Measurements from ENCODE around the gene FAM47E. TPM values are rescaled to one million over a fixed set of nuclear protein-coding genes. Genes with fewer than 3 reads are reported as not detected.

FAM47E gene
- total RNA-seq, 1 donor from 2014 or later = 0.26 TPM

GRCh38 chr4:76305971-76306881 lies 54.7 kb downstream of the FAM47E start, which contains the start of gene STBD1:
Gene STBD1 (plus strand): TSS chr4:76306733. CDS start chr4:76306770, 37 bp downstream.
- FAIRE-seq (no peak), DNase-seq (ENCODE audit: low read depth) (peak; percentile 47)
- no peaks in the 10 kb centered on the region for H3K27me3 ChIP-seq (ENCODE audit: control insufficient read depth, insufficient read depth, low read length)
- H3K4me3 ChIP-seq (ENCODE audit: low read depth, low read length) = peak within 1 kb of the TSS; percentile 53
- H3K36me3 ChIP-seq (ENCODE audit: control insufficient read depth, insufficient read depth, low read length) = no peaks in the 10 kb centered on the region
- no peak for TF ChIP-seq CTCF (IDR thresholded peaks at IDR 0.05; ENCODE audit: insufficient read depth, low read length, severe bottlenecking)

- FAIRE-seq (no peak), DNase-seq (ENCODE audit: low read depth) (peak; percentile 29)
- peak; percentile 50 for TF ChIP-seq CTCF (IDR thresholded peaks at IDR 0.05; ENCODE audit: insufficient read depth, low read length, severe bottlenecking)
- H3K4me3 ChIP-seq (ENCODE audit: low read depth, low read length) = peak overlapping the region; percentile 53
- no peaks in the 10 kb centered on the region for H3K36me3 ChIP-seq (ENCODE audit: control insufficient read depth, insufficient read depth, low read length)
- H3K27me3 ChIP-seq (ENCODE audit: control insufficient read depth, insufficient read depth, low read length) = no peaks in the 10 kb centered on the region
Measured at GRCh38 chr4:76306882-76307659, 55.5 kb downstream of the FAM47E start.

- TF ChIP-seq CTCF (IDR thresholded peaks at IDR 0.05; ENCODE audit: insufficient read depth, low read length, severe bottlenecking) = no peak
- FAIRE-seq (no peak), DNase-seq (ENCODE audit: low read depth) (no peak)
- no peaks in the 10 kb centered on the region for H3K36me3 ChIP-seq (ENCODE audit: control insufficient read depth, insufficient read depth, low read length)
- peak overlapping the region; percentile 53 for H3K4me3 ChIP-seq (ENCODE audit: low read depth, low read length)
- H3K27me3 ChIP-seq (ENCODE audit: control insufficient read depth, insufficient read depth, low read length) = no peaks in the 10 kb centered on the region
Measured at GRCh38 chr4:76307660-76308014, 56.1 kb downstream of the FAM47E start.

- no peaks in the 10 kb centered on the region for H3K27me3 ChIP-seq (ENCODE audit: control insufficient read depth, insufficient read depth, low read length)
- FAIRE-seq (no peak), DNase-seq (ENCODE audit: low read depth) (no peak)
- H3K4me3 ChIP-seq (ENCODE audit: low read depth, low read length) = no peak overlapping the region
- no peaks in the 10 kb centered on the region for H3K36me3 ChIP-seq (ENCODE audit: control insufficient read depth, insufficient read depth, low read length)
- no peak for TF ChIP-seq CTCF (IDR thresholded peaks at IDR 0.05; ENCODE audit: insufficient read depth, low read length, severe bottlenecking)
Measured at GRCh38 chr4:76308548-76308947, 57.0 kb downstream of the FAM47E start.

GRCh38 chr4:76309939-76310550 lies 58.5 kb downstream of the FAM47E start:
- DNase-seq (ENCODE audit: low read depth) = no peak
- no peak for FAIRE-seq
- no peak for TF ChIP-seq CTCF (IDR thresholded peaks at IDR 0.05; ENCODE audit: insufficient read depth, low read length, severe bottlenecking)

More at GRCh38 chr4:76309939-76310550, 58.5 kb downstream of the FAM47E start:
- H3K4me3 ChIP-seq (ENCODE audit: low read depth, low read length) = no peak overlapping the region
- H3K36me3 ChIP-seq (ENCODE audit: control insufficient read depth, insufficient read depth, low read length) = no peaks in the 10 kb centered on the region
- H3K27me3 ChIP-seq (ENCODE audit: control insufficient read depth, insufficient read depth, low read length) = no peaks in the 10 kb centered on the region
